Measurements from ENCODE around the gene TBCK.

The TBCK gene

GRCh38 chr4:106287353-106287969 lies 28.5 kb downstream of the TBCK start:
- DNase-seq (ENCODE audit: low spot score) = peak; percentile 77

GRCh38 chr4:106286611-106287010 lies 29.4 kb downstream of the TBCK start:
- DNase-seq (ENCODE audit: low spot score) (no peak), FAIRE-seq (no peak)

More at GRCh38 chr4:106287353-106287969, 28.5 kb downstream of the TBCK start:
- peak; percentile 52 for FAIRE-seq

- no peak for FAIRE-seq
- no peak for DNase-seq (ENCODE audit: low spot score)
Measured at GRCh38 chr4:106284227-106284626, 31.8 kb downstream of the TBCK start.

- no peak for DNase-seq (ENCODE audit: low spot score)
- no peak for FAIRE-seq
Measured at GRCh38 chr4:106277140-106277675, 38.8 kb downstream of the TBCK start.

GRCh38 chr4:106273831-106274230 lies 42.2 kb downstream of the TBCK start:
- DNase-seq (ENCODE audit: low spot score) (no peak), FAIRE-seq (no peak)

GRCh38 chr4:106270736-106271135 lies 45.3 kb downstream of the TBCK start:
- FAIRE-seq (no peak), DNase-seq (ENCODE audit: low spot score) (no peak)

- FAIRE-seq (no peak), DNase-seq (ENCODE audit: low spot score) (no peak)
Measured at GRCh38 chr4:106269711-106270110, 46.3 kb downstream of the TBCK start.

- no peak for DNase-seq (ENCODE audit: low spot score)
- no peak for FAIRE-seq
Measured at GRCh38 chr4:106268786-106269185, 47.2 kb downstream of the TBCK start.

- FAIRE-seq (peak; percentile 30), DNase-seq (ENCODE audit: low spot score) (peak; percentile 38)
Measured at GRCh38 chr4:106266201-106266600, 49.8 kb downstream of the TBCK start.

GRCh38 chr4:106264331-106264728 lies 51.7 kb downstream of the TBCK start:
- peak; percentile 75 for DNase-seq (ENCODE audit: low spot score)
- peak; percentile 86 for FAIRE-seq

GRCh38 chr4:106263594-106264330 lies 52.2 kb downstream of the TBCK start:
- DNase-seq (ENCODE audit: low spot score) = no peak
- FAIRE-seq = no peak

- FAIRE-seq = no peak
- no peak for DNase-seq (ENCODE audit: low spot score)
Measured at GRCh38 chr4:106261980-106262379, 54.0 kb downstream of the TBCK start.

- FAIRE-seq = no peak
- DNase-seq (ENCODE audit: low spot score) = no peak
Measured at GRCh38 chr4:106258145-106259045, 57.6 kb downstream of the TBCK start.

- DNase-seq (ENCODE audit: low spot score) (no peak), FAIRE-seq (no peak)
Measured at GRCh38 chr4:106256190-106256589, 59.8 kb downstream of the TBCK start.

GRCh38 chr4:106255195-106255594 lies 60.8 kb downstream of the TBCK start:
- FAIRE-seq (no peak), DNase-seq (ENCODE audit: low spot score) (no peak)

- no peak for FAIRE-seq
Measured at GRCh38 chr4:106253364-106254129, 62.5 kb downstream of the TBCK start.

GRCh38 chr4:106247600-106247999 lies 68.4 kb downstream of the TBCK start:
- no peak for FAIRE-seq
- DNase-seq (ENCODE audit: low spot score) = no peak

More at GRCh38 chr4:106253364-106254129, 62.5 kb downstream of the TBCK start:
- DNase-seq (ENCODE audit: low spot score) = no peak

- no peak for FAIRE-seq
- no peak for DNase-seq (ENCODE audit: low spot score)
Measured at GRCh38 chr4:106246441-106246840, 69.6 kb downstream of the TBCK start.

GRCh38 chr4:106245176-106245575 lies 70.8 kb downstream of the TBCK start:
- no peak for DNase-seq (ENCODE audit: low spot score)
- FAIRE-seq = no peak

GRCh38 chr4:106240699-106241098 lies 75.3 kb downstream of the TBCK start:
- DNase-seq (ENCODE audit: low spot score) (no peak), FAIRE-seq (no peak)

Data from RCC 7860 (cell line).